GM12872 (cell line): Measurements from ENCODE around the gene COX18.

Source experiments
- CTCF ChIP-seq: IDR thresholded peaks from 3 replicates; pipeline ENCODE4 v1.5.1; 2011; ENCODE audit warnings: low read depth, mild to moderate bottlenecking, low read length, moderate library complexity; ENCODE audit not compliant: insufficient read depth

COX18 gene

GRCh38 chr4:73069338-73070073, at the start of gene COX18:
Gene COX18, minus strand, starts transcription at chr4:73069716. Its CDS starts 67 bp downstream, at chr4:73069649.
- 0 out of 3 replicates have a peak, but pooled peaks have one; percentile 18 for TF ChIP-seq CTCF

GRCh38 chr4:73109493-73109892, 40.0 kb upstream of the COX18 start:
- TF ChIP-seq CTCF, result no peak

- TF ChIP-seq CTCF, result no peak
These were observed 35.2 kb upstream of the COX18 start for GRCh38 chr4:73104695-73105094.

GRCh38 chr4:73103799-73104503, 34.4 kb upstream of the COX18 start:
- TF ChIP-seq CTCF, result no peak

GRCh38 chr4:73099143-73099542, 29.6 kb upstream of the COX18 start:
- no peak for TF ChIP-seq CTCF

- no peak for TF ChIP-seq CTCF
These were observed 29.2 kb upstream of the COX18 start for GRCh38 chr4:73098713-73099112.

GRCh38 chr4:73098016-73098415, 28.5 kb upstream of the COX18 start:
- no peak for TF ChIP-seq CTCF
